ENCODE measurements around the gene ARFGAP3.

The ARFGAP3 gene

DNA sequence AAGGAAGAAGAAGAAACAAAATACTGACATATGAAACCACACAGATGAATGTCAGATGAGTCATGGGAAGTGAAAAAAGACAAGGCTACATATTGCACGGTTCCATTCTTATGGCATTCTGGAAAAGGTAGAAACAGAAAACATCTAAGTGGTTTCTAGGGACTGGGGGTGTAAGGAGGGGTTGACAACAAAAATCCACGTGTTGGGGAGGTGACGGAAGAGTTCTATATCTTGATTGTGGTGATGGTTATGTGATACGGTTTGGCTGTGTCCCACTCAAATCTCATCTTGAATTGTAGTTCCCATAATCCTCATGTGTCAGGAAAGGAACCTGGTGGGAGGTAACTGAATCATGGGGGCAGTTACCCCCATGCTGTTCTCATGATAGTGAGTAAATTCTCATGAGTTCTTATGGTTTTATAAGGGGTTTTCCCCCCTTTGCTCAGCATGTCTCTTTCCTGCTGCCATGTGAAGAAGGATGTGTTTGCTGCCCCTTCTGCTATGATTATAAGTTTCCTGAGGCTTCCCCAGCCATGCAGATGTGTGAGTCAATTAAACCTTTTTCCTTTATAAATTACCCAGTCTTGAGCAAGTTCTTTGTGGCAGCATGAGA, 6.4 kb upstream of the ARFGAP3 start:
- DNase-seq (ENCODE audit: low spot score): no peak

- no peak for DNase-seq (ENCODE audit: low spot score)
Measured at GRCh38 chr22:42862045-42862734, 5.1 kb upstream of the ARFGAP3 start.

DNA sequence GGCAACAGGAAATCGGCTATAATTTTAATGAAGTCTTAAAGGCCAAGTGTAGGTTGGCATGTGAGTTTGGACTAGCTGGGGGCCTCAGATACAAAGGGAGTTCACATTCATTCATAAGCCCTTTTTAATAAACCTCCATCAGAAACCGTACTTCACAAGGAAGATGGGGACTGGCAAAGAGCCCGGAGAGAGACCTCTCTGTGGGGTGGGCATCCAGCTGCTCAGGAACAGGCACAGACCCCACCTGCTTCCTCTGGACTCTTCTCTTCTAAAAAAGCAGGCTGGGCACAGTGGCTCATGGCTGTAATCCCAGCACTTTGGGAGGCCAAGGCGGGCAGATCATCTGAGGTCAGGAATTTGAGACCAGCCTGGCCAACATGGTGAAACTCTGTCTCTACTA, 3.9 kb upstream of the ARFGAP3 start:
- DNase-seq (ENCODE audit: low spot score): no peak

DNA sequence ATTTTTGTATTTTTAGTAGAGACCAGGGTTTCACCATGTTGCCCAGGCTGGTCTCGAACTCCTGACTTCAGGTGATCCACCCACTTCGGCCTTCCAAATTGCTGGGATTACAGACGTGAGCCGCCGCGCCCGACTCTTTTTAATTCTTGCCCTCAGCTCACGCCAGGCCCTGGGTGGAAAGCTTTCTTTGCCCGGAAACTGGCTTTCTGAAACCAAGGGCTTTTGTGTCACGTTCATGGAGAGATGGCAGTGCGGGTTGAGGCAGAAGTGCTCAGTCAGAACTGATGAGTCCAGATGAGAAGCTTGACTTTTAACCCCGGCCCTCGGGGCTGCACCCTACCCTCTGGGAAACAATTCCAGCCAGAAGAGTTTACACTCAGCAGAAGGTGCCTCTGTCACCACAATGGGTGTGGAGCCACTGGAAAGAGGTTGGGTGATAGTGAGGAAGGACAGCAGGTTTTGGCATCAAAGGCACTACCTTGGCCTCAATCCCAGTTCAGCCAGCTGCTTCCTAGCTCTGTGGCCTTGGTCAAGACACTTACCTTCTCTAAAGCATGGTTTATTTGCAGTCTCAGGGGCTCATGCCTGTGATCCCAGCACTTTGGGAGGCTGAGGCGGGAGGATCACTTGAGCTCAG, 890 bp upstream of the ARFGAP3 start:
- DNase-seq (ENCODE audit: low spot score): no peak

- peak; percentile 39 for DNase-seq (ENCODE audit: low spot score)
Measured at GRCh38 chr22:42856179-42856864, 751 bp downstream of the ARFGAP3 start.

- DNase-seq (ENCODE audit: low spot score): no peak
Measured at GRCh38 chr22:42855721-42856120, 1.4 kb downstream of the ARFGAP3 start.

DNA sequence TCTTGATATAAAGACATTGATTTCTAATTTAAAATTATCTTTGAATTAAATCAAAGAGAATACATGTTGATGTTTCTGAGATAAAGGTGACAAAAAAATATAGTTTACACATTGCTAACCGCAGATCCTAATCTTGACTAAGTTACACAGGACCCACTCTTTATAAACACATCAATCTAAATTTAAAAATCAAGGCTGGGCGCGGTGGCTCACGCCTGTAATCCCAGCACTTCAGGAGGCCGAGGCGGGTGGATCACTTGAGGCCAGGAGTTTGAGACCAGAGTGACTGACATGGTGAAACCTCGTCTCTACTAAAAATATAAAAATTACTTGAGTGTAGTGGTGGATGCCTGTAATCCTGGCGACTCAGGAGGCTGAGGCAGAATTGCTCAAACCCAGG, 1.9 kb downstream of the ARFGAP3 start:
- DNase-seq (ENCODE audit: low spot score): no peak

DNA sequence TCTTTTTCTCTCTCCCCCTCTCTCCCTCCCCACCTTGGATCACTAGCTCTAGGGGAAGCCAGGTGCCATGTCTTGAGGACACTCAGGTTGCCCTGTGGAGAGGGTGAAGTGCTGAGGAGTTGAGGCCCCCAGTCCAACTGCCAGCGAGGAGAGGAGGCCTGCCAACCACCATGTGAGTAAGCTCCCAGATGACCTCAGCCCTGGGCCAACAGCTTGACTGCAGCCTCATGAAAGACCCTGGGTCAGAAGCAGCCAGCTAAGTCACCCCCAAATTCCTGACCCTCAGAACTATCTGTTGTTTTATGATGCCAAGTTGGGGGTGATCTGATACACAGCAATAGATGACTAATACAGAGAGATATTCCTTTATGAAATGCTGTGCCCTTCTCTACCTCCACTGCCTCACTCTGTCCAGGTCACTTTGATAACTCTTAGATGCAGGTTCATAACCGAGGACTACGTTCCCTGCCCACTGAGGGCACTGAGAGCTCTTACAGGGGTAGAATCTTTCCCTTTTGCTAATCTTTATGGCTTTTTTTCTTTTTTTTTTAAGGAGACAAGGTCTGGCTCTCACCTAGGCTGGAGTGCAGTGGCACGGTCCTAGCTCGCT, 8.0 kb downstream of the ARFGAP3 start:
- DNase-seq (ENCODE audit: low spot score): no peak

DNA sequence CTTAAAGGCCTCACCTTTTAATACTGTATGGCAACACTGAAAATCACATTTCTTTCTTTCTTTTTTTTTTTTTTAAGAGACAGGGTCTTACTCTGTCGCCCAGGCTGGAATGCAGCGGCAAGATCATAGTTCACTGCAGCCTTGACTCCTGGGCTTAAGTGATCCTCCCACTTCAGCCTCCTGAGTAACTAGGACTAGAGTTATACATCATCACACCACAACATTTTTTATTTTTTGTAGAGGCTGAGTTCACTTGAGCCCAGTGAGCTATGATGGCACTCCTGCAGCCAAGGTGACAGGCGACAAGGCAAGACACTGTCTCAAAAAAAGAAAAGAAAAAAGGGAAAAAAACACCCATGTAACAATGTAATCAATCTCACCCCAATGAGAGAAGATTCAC, 10.0 kb downstream of the ARFGAP3 start:
- DNase-seq (ENCODE audit: low spot score): no peak

DNA sequence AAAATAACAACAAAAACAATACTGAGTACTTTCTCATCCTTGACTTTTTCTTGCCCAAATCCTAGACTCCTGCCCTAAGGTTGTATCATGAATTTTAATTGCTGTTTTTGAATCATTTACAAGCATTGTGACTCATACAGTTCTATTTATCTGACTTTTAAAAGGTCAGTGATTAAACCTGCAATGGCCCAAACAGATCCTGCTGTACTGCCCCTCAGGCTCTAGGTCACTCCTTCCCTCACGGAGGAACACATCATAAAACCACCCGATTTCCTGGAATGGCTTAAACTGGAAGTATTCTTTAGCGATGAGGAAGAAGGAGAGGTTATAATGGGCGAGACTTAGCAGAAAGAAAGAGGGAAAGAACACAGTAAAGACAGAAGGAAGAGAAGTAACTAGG, 12.3 kb downstream of the ARFGAP3 start:
- no peak for DNase-seq (ENCODE audit: low spot score)

DNA sequence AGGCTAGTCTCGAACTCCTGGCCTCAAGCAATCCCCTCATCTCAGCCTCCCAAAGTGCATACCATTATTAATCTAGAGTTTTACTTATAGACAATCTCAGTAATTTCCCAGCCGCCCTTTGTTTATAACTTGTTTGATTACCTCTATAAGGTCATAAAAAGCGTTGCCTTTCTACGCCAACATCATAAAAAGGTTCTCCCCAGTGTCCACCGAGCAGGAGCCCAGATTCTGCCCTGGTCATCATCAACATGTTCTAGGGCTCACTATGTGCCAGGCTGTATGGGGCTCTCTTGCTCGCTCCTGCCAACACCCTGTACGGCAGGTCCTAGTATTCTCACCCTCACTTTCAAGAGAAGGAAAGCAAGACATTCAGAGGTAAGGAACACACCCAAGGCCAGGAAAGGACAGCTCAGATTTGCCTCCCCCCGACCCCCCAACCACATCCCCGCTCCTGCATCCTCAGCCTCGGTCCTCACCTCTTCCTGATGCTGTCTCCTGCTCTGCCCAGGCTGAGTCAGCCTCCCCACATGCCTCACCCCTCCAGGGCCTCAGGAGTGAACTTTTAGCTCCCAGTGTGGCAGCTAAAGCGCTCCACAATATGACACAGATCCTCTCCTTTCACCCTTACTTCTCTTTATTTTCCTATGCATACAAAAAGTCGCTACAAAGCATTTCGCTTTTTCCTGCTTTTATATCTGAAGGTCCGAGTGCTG, 14.3 kb downstream of the ARFGAP3 start:
- DNase-seq (ENCODE audit: low spot score): no peak

DNA sequence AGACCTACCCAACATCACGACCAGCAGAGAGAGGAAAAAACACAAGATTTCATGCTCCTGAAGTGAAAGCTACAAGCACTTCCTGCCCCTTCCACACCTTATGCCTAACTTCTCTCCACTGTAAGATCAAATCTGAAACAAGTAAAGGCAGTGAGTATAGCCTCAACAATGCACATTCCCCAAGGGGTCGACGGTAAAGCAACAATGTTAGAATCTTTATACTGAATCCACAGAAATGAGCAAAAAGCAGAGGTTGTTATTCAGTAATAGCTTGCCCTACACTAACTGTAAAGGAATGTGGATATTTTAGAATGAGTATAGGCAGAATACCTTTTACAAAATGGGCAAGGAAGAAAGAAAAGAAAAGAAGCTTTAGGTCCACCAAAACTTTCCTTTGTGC, 15.6 kb downstream of the ARFGAP3 start:
- no peak for DNase-seq (ENCODE audit: low spot score)

- no peak for DNase-seq (ENCODE audit: low spot score)
Measured at GRCh38 chr22:42837556-42837955, 19.5 kb downstream of the ARFGAP3 start.

- no peak for DNase-seq (ENCODE audit: low spot score)
Measured at GRCh38 chr22:42836026-42836425, 21.0 kb downstream of the ARFGAP3 start.

DNA sequence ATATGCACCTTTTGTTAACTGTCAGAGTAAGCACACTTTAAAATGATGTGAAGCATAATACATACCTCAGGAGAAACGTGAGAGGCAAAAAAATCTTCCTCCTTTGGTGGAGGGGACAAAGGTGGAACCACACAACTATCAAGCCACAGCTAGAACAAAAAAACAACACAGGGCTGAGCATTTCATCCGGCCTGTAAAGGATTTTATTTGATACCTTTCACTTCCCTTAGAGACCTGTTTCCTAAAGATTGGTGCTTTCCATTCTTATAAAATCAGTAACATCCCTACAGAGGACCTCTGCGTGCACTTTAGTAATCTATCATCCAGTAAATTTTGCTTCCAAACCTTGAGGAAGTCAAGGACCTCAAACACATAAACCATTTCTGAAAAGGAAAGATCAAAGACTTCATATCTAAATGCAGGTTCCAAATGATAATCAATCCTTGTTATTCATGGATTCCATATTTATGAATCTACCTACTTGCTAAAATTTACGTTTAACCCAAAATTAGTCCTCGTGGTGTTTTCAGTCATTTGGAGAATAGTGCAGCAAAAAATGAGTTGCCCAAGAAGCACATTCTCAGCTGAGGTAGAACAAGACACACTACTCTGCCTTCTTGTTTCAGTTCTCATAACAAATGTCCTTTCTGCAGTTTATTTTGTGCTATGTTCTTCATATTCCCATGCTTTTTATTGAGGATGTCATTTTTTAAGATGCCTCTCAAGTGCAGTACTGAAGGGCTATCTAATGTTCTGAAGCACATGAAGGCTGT, 22.7 kb downstream of the ARFGAP3 start:
- no peak for DNase-seq (ENCODE audit: low spot score)

DNA sequence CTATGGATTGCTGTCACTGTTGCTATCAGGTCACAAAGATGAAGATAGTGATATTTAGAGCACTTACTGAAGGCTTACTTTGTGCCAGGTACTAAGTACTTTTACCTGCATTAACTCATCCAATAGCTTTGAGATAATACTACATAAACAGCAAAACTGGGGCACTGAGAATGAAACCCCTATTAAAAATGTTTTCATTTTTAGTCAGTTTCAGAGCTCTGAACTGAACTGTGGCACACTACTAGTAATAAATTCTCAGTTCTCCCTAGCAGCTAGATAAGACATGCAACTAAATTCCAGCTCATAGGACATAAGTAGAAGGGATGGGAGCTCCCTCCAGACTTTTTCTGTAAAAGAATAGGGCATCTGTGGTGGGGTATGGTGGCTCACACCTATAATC, 24.0 kb downstream of the ARFGAP3 start:
- no peak for DNase-seq (ENCODE audit: low spot score)

GRCh38 chr22:42831712-42832111, 25.4 kb downstream of the ARFGAP3 start:
- DNase-seq (ENCODE audit: low spot score): no peak

- DNase-seq (ENCODE audit: low spot score): no peak
Measured at GRCh38 chr22:42830161-42830560, 26.9 kb downstream of the ARFGAP3 start.

DNA sequence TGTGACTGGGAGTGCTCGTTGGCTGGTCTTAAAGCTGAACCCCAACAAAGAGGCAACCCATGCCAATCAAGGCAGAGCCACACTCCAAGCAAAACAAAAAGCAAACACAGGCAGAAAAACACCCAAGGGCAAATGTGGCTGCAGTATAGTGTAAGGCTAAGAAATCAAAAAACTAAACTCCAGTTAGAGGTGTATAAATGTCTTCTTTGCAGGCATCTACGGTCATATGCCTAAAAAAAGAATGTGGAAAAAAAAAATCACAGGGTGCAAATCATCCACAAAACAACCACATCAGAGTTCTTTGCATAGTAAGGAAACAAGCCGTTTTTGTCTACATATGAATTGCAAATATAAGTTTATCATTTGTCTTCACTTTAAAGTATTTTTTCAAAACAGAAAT, 27.8 kb downstream of the ARFGAP3 start:
- no peak for DNase-seq (ENCODE audit: low spot score)

GRCh38 chr22:42825796-42826195, 31.3 kb downstream of the ARFGAP3 start:
- DNase-seq (ENCODE audit: low spot score): no peak

GRCh38 chr22:42821386-42821785, 35.7 kb downstream of the ARFGAP3 start:
- DNase-seq (ENCODE audit: low spot score): no peak

Measured in HuH-7 (cell line).